Uterus (tissue), 2 donors: ENCODE measurements around the gene TPH2.

Source experiments
- CTCF ChIP-seq, 4 experiments: fragments of 200-600 bp in 2 of 4; fragments of 450-650 bp in 2 of 4; sonication (generic) in 2 of 4; IDR thresholded peaks; one replicate each; pipeline ENCODE4 v1.5.1; 2016 to 2019; ENCODE audit warnings: antibody characterized with exemption in 4 of 4, mild to moderate bottlenecking in 2 of 4, moderate library complexity in 1 of 4
- POLR2A ChIP-seq, 2 donors: fragments of 450-650 bp; IDR thresholded peaks; one replicate each; pipeline ENCODE4 v1.6.1; 2016; ENCODE audit warnings: antibody characterized with exemption in 2 of 2, mild to moderate bottlenecking in 1 of 2, moderate library complexity in 1 of 2

- no peak for TF ChIP-seq CTCF (IDR thresholded peaks at IDR 0.05)
- TF ChIP-seq POLR2A (IDR thresholded peaks at IDR 0.05): no peak
Observed at GRCh38 chr12:72075891-72076557, 137.4 kb downstream of the TPH2 start.
